Dermis microvascular lymphatic vessel endothelial cell (primary cell): ENCODE measurements around the gene SHC2. TPM values are rescaled to one million over a fixed set of nuclear protein-coding genes. Genes with fewer than 3 reads are reported as not detected.
"Not testable (repeated sequence)": the region's sequence is repeated elsewhere in the genome, so short reads cannot be mapped to it uniquely, and the experiment has no call there.

Source experiments
- DNase-seq, 2 donors: peaks; one replicate each; pipeline versions ENCODE4 v3.0.0 to v3.0.0-alpha.2; 2010; ENCODE audit warnings: low read depth in 2 of 2
- total RNA-seq: library from RNA; depleted of rRNA; stranded (reverse); fragments of >200 nt; gene quantifications from 2 replicates; pipeline ENCODE4 v1.2.1, GENCODE V29; 2014

SHC2 gene
- total RNA-seq, 1 donor from 2014 or later: 7.6 TPM

DNA sequence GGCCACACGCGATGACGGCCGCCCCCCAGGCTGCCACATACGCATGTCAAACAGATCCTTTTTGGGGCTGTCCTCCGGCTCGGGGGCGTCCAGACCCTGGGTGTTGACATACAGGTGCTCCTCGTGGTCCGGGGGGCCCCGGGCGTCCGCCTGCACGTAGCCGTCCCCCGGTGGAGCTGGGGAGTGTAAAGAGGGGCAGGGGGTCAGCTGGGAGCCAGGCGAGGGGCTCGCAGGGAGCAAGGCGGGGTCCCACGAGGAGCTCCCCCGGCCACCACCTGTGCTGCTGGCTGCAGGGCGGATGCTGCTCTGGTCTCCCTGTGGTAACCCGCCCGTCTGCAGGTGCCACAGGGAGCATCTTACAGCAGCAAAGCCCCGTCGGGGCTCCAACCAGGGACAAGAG is 35.8 kb downstream of the SHC2 start:
- DNase-seq: no peak

- DNase-seq: no peak
Measured at GRCh38 chr19:424546-424945, 36.3 kb downstream of the SHC2 start.

DNA sequence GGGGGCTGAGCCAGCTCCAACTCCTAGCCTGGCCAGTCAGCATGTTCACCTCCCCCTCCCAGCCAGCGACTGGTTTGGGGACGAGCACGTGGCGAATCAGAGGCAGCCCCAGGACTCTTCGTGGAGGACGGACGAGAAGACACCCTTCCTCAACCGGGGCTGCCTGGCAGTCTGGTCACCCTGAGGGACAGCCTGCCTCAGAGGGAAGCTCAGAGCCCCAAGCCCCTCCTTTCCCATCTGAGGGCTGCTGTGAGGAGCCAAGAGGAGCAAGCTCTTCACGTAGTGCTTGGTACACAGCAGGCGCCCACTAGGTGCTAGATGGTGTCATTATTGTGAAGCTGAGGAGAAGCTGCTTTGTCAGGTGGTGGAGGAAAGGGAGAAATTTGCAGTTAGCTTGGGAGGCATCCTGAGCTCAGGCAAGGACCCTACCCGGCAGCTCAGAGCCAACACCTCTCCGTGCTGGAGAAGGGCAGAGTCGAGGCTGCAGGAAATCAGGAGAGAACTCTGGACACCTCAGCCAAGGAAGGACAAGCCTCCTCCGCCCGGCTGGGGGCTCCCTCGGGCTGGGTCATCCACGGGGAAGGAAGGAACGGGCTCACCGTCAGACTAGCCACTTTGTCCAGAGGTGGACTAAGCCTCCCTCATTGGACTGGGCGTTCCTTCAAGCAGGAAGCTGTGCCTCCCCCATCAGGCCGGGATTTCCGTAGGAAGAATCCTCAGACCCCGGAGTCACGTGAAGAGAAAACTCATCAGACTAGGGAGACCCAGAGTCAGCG is 37.0 kb downstream of the SHC2 start:
- no peak for DNase-seq

- not testable (repeated sequence) for DNase-seq
Measured at GRCh38 chr19:422917-423226, 38.0 kb downstream of the SHC2 start.

- no peak for DNase-seq
Measured at GRCh38 chr19:422213-422916, 38.5 kb downstream of the SHC2 start.

DNA sequence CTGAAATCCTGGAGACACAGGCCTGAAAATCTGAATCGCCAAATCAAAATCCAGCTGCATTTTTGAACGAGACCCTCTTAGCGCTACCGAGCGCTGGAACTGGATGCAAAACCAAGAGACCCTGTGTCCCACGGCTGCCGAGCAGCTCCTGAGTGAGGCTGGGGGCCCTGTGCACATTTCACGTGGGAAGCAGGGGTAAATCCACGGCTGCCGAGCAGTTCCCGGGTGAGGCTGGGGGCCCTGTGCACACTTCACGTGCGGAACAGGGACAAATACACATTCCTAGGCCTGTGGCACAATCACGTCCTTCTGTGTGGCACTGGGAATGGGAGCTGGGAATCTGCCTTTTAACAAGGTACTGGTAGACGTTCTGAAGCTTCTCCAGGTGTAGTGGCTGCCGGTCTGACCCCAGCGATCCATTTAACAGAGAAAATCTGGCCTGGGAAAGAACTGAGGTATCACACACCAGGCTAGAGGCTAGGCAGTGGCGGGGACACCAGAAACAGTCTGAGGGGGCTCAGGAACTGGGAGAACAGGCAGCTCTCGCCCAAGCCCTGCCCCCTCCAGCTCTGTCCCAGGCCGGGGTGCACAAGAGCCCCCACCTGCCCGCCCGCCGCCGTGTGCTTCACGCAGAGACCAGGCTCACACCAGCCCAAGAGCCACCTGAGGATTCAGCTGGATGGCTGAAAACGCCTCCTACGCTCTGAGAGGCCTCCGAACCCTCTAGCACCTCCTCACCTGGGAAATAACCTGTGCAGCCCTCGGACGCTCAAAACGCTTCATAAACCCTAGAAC is 40.9 kb downstream of the SHC2 start:
- no peak for DNase-seq

DNA sequence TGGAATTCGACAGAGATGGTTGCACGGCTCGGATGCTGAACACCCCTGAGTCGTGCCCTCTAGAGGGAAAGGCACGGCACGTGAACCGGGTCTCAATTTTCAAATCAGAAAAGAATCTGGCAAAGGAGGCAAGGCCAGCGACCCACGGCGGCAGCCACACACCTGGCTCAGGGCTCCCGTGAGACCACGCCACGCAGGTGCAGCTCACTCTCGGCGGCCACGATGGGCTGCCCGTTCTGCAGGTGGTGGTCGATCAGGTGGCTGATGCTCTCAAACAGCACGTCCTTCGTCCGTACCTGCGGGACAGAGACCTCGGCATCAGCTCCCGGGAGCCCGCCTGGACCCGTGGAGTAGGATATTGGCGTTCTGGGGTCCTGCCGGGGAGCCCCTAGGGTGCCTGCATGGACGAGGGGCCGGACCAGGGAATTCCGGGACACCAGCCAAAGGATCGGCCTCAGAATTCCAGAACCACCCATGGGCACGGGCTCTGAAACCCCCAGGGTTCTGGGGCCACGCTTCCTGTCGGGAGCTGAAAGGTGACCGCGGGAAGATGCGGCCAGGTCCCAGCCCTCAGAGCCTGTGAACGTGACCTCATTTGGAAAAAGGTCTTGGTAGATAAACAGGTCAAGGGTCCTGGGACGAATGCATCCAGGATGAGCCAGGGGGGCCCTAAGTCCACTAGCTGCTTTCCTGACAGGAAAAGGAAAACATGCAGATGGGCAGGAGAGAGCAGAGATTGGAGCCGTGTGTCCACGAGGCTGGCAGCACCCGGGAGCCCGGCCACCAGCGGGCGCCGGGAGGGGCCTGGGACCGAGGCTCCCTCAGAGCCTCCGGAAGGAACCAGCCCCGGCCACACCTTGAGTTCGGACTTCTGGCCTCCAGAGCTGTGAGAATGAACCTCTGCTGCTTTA is 41.8 kb downstream of the SHC2 start:
- DNase-seq: peak; percentile 36 to 79

DNA sequence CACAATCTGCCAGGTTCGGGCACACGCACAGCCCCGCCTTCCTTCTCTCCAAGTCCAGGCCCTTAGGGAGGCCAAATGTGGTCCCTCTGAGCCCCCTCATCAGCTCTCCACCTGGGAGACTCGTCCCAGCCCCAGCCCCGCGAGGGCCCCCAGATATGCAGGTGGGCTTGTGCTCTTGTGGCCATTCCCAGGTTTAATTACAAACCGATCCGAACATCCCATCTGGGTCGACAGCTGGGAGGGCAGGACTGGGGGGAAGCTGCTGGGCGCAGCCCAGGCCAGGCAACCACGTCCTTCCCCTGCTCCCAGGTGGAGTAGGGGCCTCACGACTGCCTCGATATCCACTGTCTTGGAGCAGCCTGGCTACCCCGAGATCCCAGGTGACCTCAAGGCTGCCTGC is 44.4 kb downstream of the SHC2 start:
- no peak for DNase-seq

- no peak for DNase-seq
Measured at GRCh38 chr19:415292-415691, 45.5 kb downstream of the SHC2 start.

GRCh38 chr19:413756-414420 is 46.9 kb downstream of the SHC2 start:
- DNase-seq: no peak

GRCh38 chr19:412356-413355 is 48.2 kb downstream of the SHC2 start:
- DNase-seq: no peak

GRCh38 chr19:411723-412355 is 49.0 kb downstream of the SHC2 start:
- DNase-seq: no peak

- DNase-seq: not testable (repeated sequence)
Measured at GRCh38 chr19:411121-411722, 49.6 kb downstream of the SHC2 start.

DNA sequence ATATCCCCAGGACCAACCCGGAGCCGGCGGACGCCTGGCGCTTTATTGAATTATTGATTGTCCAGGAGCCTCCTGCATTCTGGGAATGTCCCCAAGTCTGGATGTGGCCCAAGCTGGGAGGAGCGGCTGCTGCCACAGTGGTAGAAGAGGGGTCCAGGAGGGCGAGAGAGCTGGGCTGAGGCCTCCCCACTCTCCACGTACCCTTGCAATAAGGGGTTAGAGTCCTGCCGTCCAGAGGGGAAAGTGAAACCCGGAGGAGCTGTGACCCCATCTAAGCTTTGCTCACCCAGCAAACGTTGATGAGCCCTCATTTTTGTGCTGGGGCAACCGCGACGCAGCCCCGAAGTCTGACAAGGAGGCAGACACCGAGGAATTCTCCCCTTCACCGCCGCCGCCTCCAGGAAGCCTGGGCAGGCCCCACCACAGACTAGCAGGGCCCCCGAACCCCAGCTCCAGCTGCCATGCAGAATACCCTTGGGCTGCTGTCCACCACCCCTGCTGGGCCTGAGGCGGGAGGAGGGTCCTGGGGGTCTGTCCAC is 50.5 kb downstream of the SHC2 start:
- no peak for DNase-seq

- no peak for DNase-seq
Measured at GRCh38 chr19:409516-410242, 51.2 kb downstream of the SHC2 start.

- no peak for DNase-seq
Measured at GRCh38 chr19:408902-409515, 51.8 kb downstream of the SHC2 start, which contains the start of gene C2CD4C. Gene C2CD4C (minus strand): TSS chr19:409147. CDS start chr19:408361, 786 bp downstream.

DNA sequence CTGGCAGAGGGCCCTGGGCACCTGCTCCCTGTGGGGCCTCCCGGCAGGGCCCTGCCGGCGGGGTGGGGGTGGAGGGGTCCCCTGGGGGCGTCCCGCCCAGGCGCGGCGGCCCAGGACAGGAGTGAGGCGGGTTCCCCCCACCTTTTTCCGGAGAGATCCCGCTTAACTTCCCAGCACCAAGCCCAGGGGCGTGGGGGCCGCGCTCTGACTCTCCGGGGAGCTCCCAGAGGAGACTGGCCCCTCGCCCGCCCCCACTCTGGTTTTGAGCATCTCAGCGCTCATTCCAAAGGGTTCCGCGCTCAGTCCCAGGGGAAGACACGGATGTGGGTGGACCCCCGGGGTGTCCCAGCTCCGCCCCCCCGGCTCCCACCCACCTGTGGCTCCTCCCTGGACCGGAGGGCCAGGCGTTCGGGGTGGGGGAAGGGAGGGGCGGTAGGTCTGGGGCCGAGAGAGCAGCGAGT is 52.4 kb downstream of the SHC2 start:
- DNase-seq: no peak
